Liver (tissue), 9 donors: ENCODE data around the gene KCNN1. TPM values are rescaled to one million over a fixed set of nuclear protein-coding genes. Genes with fewer than 3 reads are reported as not detected.

Source experiments
- DNase-seq: peaks from one replicate; pipeline ENCODE4 v3.0.0-alpha.2; 2017; ENCODE audit warnings: low spot score
- H3K27ac ChIP-seq, 2 donors: one replicate each; pipeline ENCODE4 v1.7.0; 2013; ENCODE audit warnings: inconsistent platforms in 2 of 2, low read length in 2 of 2, control low read depth in 1 of 2, low read depth in 1 of 2, mild to moderate bottlenecking in 1 of 2
- H3K27me3 ChIP-seq, 4 donors: one replicate each; pipeline versions ENCODE4 v1.6.1 to v1.7.0; 2013; ENCODE audit warnings: low read length in 3 of 4, inconsistent platforms in 1 of 4, mild to moderate bottlenecking in 1 of 4, moderate library complexity in 1 of 4; ENCODE audit not compliant: control insufficient read depth in 4 of 4, insufficient read depth in 4 of 4
- H3K36me3 ChIP-seq, 4 donors: one replicate each; pipeline versions ENCODE4 v1.6.1 to v1.7.0; 2013; ENCODE audit warnings: low read length in 3 of 4, mild to moderate bottlenecking in 3 of 4, low read depth in 1 of 4, moderate library complexity in 1 of 4; ENCODE audit not compliant: control insufficient read depth in 4 of 4, insufficient read depth in 3 of 4
- H3K4me1 ChIP-seq, 4 donors: one replicate each; pipeline versions ENCODE4 v1.6.1 to v1.7.0; 2013; ENCODE audit warnings: low read length in 3 of 4, mild to moderate bottlenecking in 3 of 4, moderate library complexity in 1 of 4; ENCODE audit not compliant: control insufficient read depth in 4 of 4, insufficient read depth in 4 of 4
- H3K4me3 ChIP-seq, 3 donors: one replicate each; pipeline versions ENCODE4 v1.6.1 to v1.7.0; 2013; ENCODE audit warnings: low read length in 3 of 3, control low read depth in 1 of 3, low read depth in 1 of 3, mild to moderate bottlenecking in 1 of 3
- H3K9ac ChIP-seq, 2 donors: one replicate each; pipeline ENCODE4 v1.7.0; 2013; ENCODE audit warnings: low read length in 2 of 2, mild to moderate bottlenecking in 2 of 2, moderate library complexity in 2 of 2, control low read depth in 1 of 2, low read depth in 1 of 2
- H3K9me3 ChIP-seq, 4 donors: one replicate each; pipeline versions ENCODE4 v1.6.1 to v1.7.0; 2013; ENCODE audit warnings: low read length in 3 of 4; ENCODE audit not compliant: control insufficient read depth in 4 of 4
- ATF3 ChIP-seq: IDR thresholded peaks from 2 replicates; pipeline ENCODE4 v1.6.1; 2016; ENCODE audit warnings: antibody characterized with exemption
- CTCF ChIP-seq: fragments of 150-350 bp; IDR thresholded peaks from 2 replicates; pipeline ENCODE4 v1.5.1; 2017; ENCODE audit warnings: improper control_type of control experiment, low read depth, low read length; ENCODE audit not compliant: missing input control
- EGR1 ChIP-seq, 2 donors: IDR thresholded peaks; 2 replicates each; pipeline ENCODE4 v1.6.1; 2016 to 2018; ENCODE audit warnings: antibody characterized with exemption in 2 of 2, low read depth in 2 of 2
- FOXA1 ChIP-seq: IDR thresholded peaks from 2 replicates; pipeline ENCODE4 v1.6.1; 2016; ENCODE audit warnings: antibody characterized with exemption
- FOXA2 ChIP-seq: IDR thresholded peaks from 2 replicates; pipeline ENCODE4 v1.6.1; 2016; ENCODE audit warnings: antibody characterized with exemption
- GABPA ChIP-seq, 2 donors: IDR thresholded peaks in 1 of 2; conservative IDR thresholded peaks in 1 of 2; 2 replicates each; pipeline ENCODE4 v1.6.1; 2016; ENCODE audit warnings: antibody characterized with exemption in 2 of 2, mild to moderate bottlenecking in 1 of 2, moderate library complexity in 1 of 2
- HNF4G ChIP-seq: IDR thresholded peaks from 2 replicates; pipeline ENCODE4 v1.6.1; 2016; ENCODE audit warnings: antibody characterized with exemption
- JUND ChIP-seq, 2 donors: IDR thresholded peaks; 2 replicates each; pipeline ENCODE4 v1.6.1; 2016; ENCODE audit warnings: antibody characterized with exemption in 2 of 2
- MAX ChIP-seq: IDR thresholded peaks from 2 replicates; pipeline ENCODE4 v1.6.1; 2016; ENCODE audit warnings: antibody characterized with exemption
- NR2F2 ChIP-seq: IDR thresholded peaks from 2 replicates; pipeline ENCODE4 v1.6.1; 2016; ENCODE audit warnings: antibody characterized with exemption
- RAD21 ChIP-seq, 2 donors: IDR thresholded peaks; 2 replicates each; pipeline ENCODE4 v1.6.1; 2016; ENCODE audit warnings: antibody characterized with exemption in 2 of 2, mild to moderate bottlenecking in 2 of 2
- REST ChIP-seq: IDR thresholded peaks from 2 replicates; pipeline ENCODE4 v1.6.1; 2016; ENCODE audit warnings: antibody characterized with exemption, mild to moderate bottlenecking
- RXRA ChIP-seq, 2 donors: IDR thresholded peaks; 2 replicates each; pipeline ENCODE4 v1.6.1; 2017 to 2018; ENCODE audit warnings: antibody characterized with exemption in 2 of 2, mild to moderate bottlenecking in 1 of 2
- SP1 ChIP-seq: IDR thresholded peaks from 2 replicates; pipeline ENCODE4 v1.6.1; 2018; ENCODE audit warnings: antibody characterized with exemption, mild to moderate bottlenecking
- TAF1 ChIP-seq: conservative IDR thresholded peaks from 2 replicates; pipeline ENCODE4 v1.6.1; 2016; ENCODE audit warnings: antibody characterized with exemption, mild to moderate bottlenecking
- YY1 ChIP-seq: IDR thresholded peaks from 2 replicates; pipeline ENCODE4 v1.6.1; 2016; ENCODE audit warnings: antibody characterized with exemption, mild to moderate bottlenecking
- ZBTB33 ChIP-seq: IDR thresholded peaks from 2 replicates; pipeline ENCODE4 v1.6.1; 2016; ENCODE audit warnings: antibody characterized with exemption
- WGBS: extraction: QIAGEN DNeasy Blood & Tissue Kit; methylation state at CpG from one replicate; pipeline ENCODE4 v1.1.7; 2013; 5-methylcytosine and 5-hydroxymethylcytosine counted together
- polyA plus RNA-seq, 2 donors: library from polyadenylated mRNA; stranded (reverse) in 1 of 2; unstranded in 1 of 2; fragments of 200-250 nt in 1 of 2; fragments of >200 nt in 1 of 2; fragmentation: Nextera tagmentation in 1 of 2; extraction: Ambion mirVana in 1 of 2; gene quantifications; one replicate each; pipeline versions ENCODE4 v1.2.1 to v1.2.3, GENCODE V29; 2013 to 2015
- total RNA-seq, 2 donors: library from RNA; depleted of rRNA; stranded (reverse); fragments of >200 nt; gene quantifications; one replicate each; pipeline ENCODE4 v1.2.3, GENCODE V29; 2014
- donor health status: healthy.
- donor health status: healthy.
- donor health status: healthy.
- donor health status: healthy.
- donor health status: healthy.

Gene KCNN1
- total and polyA plus RNA-seq, 4 donors: 0.05 to 0.08 (median 0.05) TPM; not detected in 1

GRCh38 chr19:17997969-17998826, 31.3 kb downstream of the KCNN1 start:
- WGBS: 59% methylated on average over 41 of the region's 41 CpGs
- H3K27me3 ChIP-seq: no peaks in the 10 kb centered on the region
- no peaks in the 10 kb centered on the region for H3K36me3 ChIP-seq
- H3K9me3 ChIP-seq: no peaks in the 10 kb centered on the region
- peaks cover 4 to 13% (median 8%) of the 10 kb centered on the region in 4 donors for H3K4me1 ChIP-seq
- DNase-seq: peak; percentile 57
- no peak overlapping the region for H3K27ac ChIP-seq
- no peak overlapping the region for H3K4me3 ChIP-seq
- no peak overlapping the region for H3K9ac ChIP-seq
- TF ChIP-seq HNF4G (no peak), EGR1 (IDR thresholded peaks at IDR 0.05; ENCODE audit: low read depth in 2 of 2) (no peak), ZBTB33 (no peak), REST (no peak), FOXA1 (no peak), NR2F2 (no peak), CTCF (no peak), FOXA2 (no peak), TAF1 (no peak), RAD21 (IDR thresholded peaks at IDR 0.05) (no peak), SP1 (no peak), YY1 (no peak), ATF3 (no peak), RXRA (IDR thresholded peaks at IDR 0.05) (no peak), JUND (IDR thresholded peaks at IDR 0.05) (no peak)

- Histone ChIP-seq H3K4me1 (peaks cover 4 to 13% (median 8%) of the 10 kb centered on the region in 4 donors), H3K4me3 (no peak overlapping the region), H3K9ac (no peak overlapping the region), H3K27me3 (no peaks in the 10 kb centered on the region), H3K27ac (no peak overlapping the region), H3K36me3 (no peaks in the 10 kb centered on the region), H3K9me3 (no peaks in the 10 kb centered on the region)
- no peak for DNase-seq
- TF ChIP-seq YY1 (no peak), GABPA (IDR thresholded peaks at IDR 0.05 in 1 of 2, conservative IDR thresholded peaks at IDR 0.05 in 1 of 2) (no peak), FOXA2 (no peak), NR2F2 (no peak), TAF1 (no peak), FOXA1 (no peak), MAX (no peak), ATF3 (no peak)
- 83% methylated on average over 5 of the region's 5 CpGs for WGBS
Measured at GRCh38 chr19:17998827-17999150, 31.9 kb downstream of the KCNN1 start.
